Omental fat pad (tissue), 4 donors: ENCODE measurements around the gene IFNE. TPM values are rescaled to one million over a fixed set of nuclear protein-coding genes. Genes with fewer than 3 reads are reported as not detected.
A peak's percentile ranks its signal among the peaks of the same experiment; 100 is the strongest.

Experiments
- ATAC-seq: fragments of 150-250 bp; one replicate; pipeline ENCODE4 v1.9.1; 2016; ENCODE audit warnings: mild to moderate bottlenecking, moderate library complexity; ENCODE audit not compliant: low FRiP score
- DNase-seq: peaks from one replicate; pipeline ENCODE4 v3.0.0-alpha.2; 2019; ENCODE audit warnings: low spot score
- total RNA-seq, 4 donors: library from RNA; depleted of rRNA; stranded (reverse); fragments of >200 nt; gene quantifications; one replicate each; pipeline ENCODE4 v1.1.0, GENCODE V29; 2016
- TF ChIP-seq, protein P1 (sequence below), 3 donors: fragments of 450-650 bp; IDR thresholded peaks; one replicate each; pipeline ENCODE4 v1.5.1; 2016 to 2017; ENCODE audit warnings: antibody characterized with exemption in 3 of 3, mild to moderate bottlenecking in 3 of 3, moderate library complexity in 2 of 3

The IFNE gene
- total RNA-seq, 4 donors from 2014 or later: 1.7 to 1.8 TPM; not detected in 2

- TF ChIP-seq, protein P1, sequence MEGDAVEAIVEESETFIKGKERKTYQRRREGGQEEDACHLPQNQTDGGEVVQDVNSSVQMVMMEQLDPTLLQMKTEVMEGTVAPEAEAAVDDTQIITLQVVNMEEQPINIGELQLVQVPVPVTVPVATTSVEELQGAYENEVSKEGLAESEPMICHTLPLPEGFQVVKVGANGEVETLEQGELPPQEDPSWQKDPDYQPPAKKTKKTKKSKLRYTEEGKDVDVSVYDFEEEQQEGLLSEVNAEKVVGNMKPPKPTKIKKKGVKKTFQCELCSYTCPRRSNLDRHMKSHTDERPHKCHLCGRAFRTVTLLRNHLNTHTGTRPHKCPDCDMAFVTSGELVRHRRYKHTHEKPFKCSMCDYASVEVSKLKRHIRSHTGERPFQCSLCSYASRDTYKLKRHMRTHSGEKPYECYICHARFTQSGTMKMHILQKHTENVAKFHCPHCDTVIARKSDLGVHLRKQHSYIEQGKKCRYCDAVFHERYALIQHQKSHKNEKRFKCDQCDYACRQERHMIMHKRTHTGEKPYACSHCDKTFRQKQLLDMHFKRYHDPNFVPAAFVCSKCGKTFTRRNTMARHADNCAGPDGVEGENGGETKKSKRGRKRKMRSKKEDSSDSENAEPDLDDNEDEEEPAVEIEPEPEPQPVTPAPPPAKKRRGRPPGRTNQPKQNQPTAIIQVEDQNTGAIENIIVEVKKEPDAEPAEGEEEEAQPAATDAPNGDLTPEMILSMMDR (IDR thresholded peaks at IDR 0.05): no peak
- ATAC-seq: no peak
- no peak for DNase-seq
Measured at GRCh38 chr9:21513431-21513830, 31.3 kb upstream of the IFNE start.

GRCh38 chr9:21510806-21511205 lies 28.7 kb upstream of the IFNE start:
- ATAC-seq: no peak
- TF ChIP-seq, protein P1 (IDR thresholded peaks at IDR 0.05): no peak
- DNase-seq: no peak

DNA sequence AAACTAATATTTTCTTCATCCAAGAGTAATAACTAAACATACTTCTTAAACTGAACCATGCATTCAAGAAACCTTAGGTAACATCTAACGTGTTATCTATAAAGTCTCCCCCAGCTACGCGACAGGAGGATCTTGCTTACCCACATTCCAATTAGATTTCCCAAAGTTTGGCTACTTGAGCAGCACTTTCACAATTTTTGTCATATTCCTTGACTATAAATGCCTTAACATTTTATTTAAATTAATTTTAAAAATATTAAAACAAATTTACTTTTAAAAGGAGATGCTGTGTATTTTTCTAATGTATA lies 25.3 kb upstream of the IFNE start:
- DNase-seq: no peak
- no peak for ATAC-seq
- TF ChIP-seq, protein P1 (IDR thresholded peaks at IDR 0.05): no peak

DNA sequence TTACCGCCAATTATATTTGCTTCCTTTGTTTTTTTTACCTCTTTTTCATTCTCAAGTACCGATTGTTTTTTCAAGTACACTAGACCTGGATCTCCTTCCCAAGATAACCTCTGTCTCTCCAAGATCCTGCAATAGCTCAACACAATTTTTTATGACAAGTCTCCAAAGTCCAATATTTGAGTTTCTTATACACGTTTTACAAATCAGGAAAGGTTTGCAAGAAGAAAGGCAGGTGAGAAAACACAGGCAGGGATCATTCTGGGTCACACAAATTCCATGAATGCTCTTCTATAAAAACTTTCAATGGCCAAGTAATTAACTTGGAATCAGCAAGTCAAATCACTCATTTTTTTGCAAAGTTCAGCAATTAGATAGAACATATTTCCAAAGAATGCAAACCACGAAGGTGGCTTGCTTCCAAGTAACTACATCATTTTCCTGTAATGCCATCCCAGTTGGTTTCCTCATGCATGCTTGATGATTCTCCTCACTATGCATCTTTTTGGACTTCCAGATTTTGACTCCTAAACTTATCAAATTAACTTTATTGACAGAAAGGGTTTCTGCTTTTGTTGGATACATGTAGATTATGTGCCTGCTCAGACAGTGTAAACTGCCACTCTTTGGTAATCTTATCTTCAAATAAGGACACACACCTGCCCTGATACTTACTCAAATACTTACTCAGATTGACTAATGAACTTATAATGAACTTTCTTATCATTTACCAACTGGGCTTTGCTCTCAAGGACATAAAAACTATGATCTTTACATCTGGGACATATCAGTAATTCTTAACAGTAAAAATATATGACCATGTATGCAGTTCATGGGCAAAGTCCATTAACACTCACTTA lies 24.7 kb upstream of the IFNE start:
- ATAC-seq (peak; percentile 49), DNase-seq (no peak)
- TF ChIP-seq, protein P1 (IDR thresholded peaks at IDR 0.05): no peak

- TF ChIP-seq, protein P1 (IDR thresholded peaks at IDR 0.05): no peak
- no peak for DNase-seq
- ATAC-seq: no peak
Measured at GRCh38 chr9:21505425-21506179, 23.5 kb upstream of the IFNE start.

- ATAC-seq: no peak
- no peak for DNase-seq
- TF ChIP-seq, protein P1 (IDR thresholded peaks at IDR 0.05): no peak
Measured at GRCh38 chr9:21504894-21505293, 22.8 kb upstream of the IFNE start.
